ENCODE measurements around the gene FLNB.

The FLNB gene

GRCh38 chr3:57999417-58000115, 8.7 kb upstream of the FLNB start:
- TF ChIP-seq RAD21 (IDR thresholded peaks at IDR 0.05; ENCODE audit: low read depth) = no peak
- no peak for TF ChIP-seq CREB1 (IDR thresholded peaks at IDR 0.05; ENCODE audit: low read depth)
- no peak for TF ChIP-seq MAX (IDR thresholded peaks at IDR 0.05)
- no peak for TF ChIP-seq NFIC (IDR thresholded peaks at IDR 0.05)
- TF ChIP-seq EGR1 (IDR thresholded peaks at IDR 0.05) = no peak
- TF ChIP-seq TAF1 (IDR thresholded peaks at IDR 0.05; ENCODE audit: low read depth) = no peak
- TF ChIP-seq CEBPB (IDR thresholded peaks at IDR 0.05) = no peak
- TF ChIP-seq EP300 (IDR thresholded peaks at IDR 0.05; ENCODE audit: borderline replicate concordance) = no peak
- TF ChIP-seq TEAD4 (IDR thresholded peaks at IDR 0.05) = no peak
- no peak for TF ChIP-seq REST (IDR thresholded peaks at IDR 0.05; ENCODE audit: low read depth)
- no peak for TF ChIP-seq YY1 (IDR thresholded peaks at IDR 0.05; ENCODE audit: low read depth)
- TF ChIP-seq ZBTB7A (IDR thresholded peaks at IDR 0.05; ENCODE audit: low read depth) = no peak
- no peak for TF ChIP-seq TCF12 (IDR thresholded peaks at IDR 0.05; ENCODE audit: low read depth)
- TF ChIP-seq, protein P1, sequence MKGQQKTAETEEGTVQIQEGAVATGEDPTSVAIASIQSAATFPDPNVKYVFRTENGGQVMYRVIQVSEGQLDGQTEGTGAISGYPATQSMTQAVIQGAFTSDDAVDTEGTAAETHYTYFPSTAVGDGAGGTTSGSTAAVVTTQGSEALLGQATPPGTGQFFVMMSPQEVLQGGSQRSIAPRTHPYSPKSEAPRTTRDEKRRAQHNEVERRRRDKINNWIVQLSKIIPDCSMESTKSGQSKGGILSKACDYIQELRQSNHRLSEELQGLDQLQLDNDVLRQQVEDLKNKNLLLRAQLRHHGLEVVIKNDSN (IDR thresholded peaks at IDR 0.05) = no peak
- no peak for TF ChIP-seq FOXM1 (IDR thresholded peaks at IDR 0.05; ENCODE audit: borderline replicate concordance, low read depth)

GRCh38 chr3:58000306-58001085, 7.7 kb upstream of the FLNB start:
- TF ChIP-seq MAX (IDR thresholded peaks at IDR 0.05) (no peak), YY1 (IDR thresholded peaks at IDR 0.05; ENCODE audit: low read depth) (no peak), CREB1 (IDR thresholded peaks at IDR 0.05; ENCODE audit: low read depth) (no peak), TCF12 (IDR thresholded peaks at IDR 0.05; ENCODE audit: low read depth) (no peak), TEAD4 (IDR thresholded peaks at IDR 0.05) (no peak), NFIC (IDR thresholded peaks at IDR 0.05) (no peak), EGR1 (IDR thresholded peaks at IDR 0.05) (no peak), TAF1 (IDR thresholded peaks at IDR 0.05; ENCODE audit: low read depth) (no peak), CEBPB (IDR thresholded peaks at IDR 0.05) (no peak), EP300 (IDR thresholded peaks at IDR 0.05; ENCODE audit: borderline replicate concordance) (no peak), FOXM1 (IDR thresholded peaks at IDR 0.05; ENCODE audit: borderline replicate concordance, low read depth) (no peak), RAD21 (IDR thresholded peaks at IDR 0.05; ENCODE audit: low read depth) (no peak), REST (IDR thresholded peaks at IDR 0.05; ENCODE audit: low read depth) (no peak)
- TF ChIP-seq, protein P1 (IDR thresholded peaks at IDR 0.05) = no peak

DNA sequence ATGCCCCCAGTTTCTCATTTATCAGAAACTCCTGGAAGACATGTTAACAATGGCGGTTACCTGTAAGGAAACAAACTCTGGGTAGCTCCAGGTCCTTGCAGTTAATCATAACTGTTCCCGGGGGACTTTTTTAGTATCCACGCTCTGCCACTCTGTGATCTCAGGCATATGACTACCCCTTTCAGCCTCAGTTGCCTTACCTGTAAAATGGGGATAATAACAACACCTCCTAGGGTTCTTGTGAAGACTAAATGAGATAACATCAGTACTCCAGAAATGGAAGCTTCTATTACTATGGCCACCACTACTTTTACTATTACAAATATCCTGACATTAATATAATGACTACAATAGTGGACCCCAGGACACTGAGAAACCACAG, 7.1 kb upstream of the FLNB start:
- TF ChIP-seq ZBTB7A (IDR thresholded peaks at IDR 0.05; ENCODE audit: low read depth) = no peak
- TF ChIP-seq NFIC (IDR thresholded peaks at IDR 0.05) = no peak
- TF ChIP-seq FOXM1 (IDR thresholded peaks at IDR 0.05; ENCODE audit: borderline replicate concordance, low read depth) = no peak
- TF ChIP-seq TCF12 (IDR thresholded peaks at IDR 0.05; ENCODE audit: low read depth) = no peak
- TF ChIP-seq TEAD4 (IDR thresholded peaks at IDR 0.05) = no peak
- no peak for TF ChIP-seq MAX (IDR thresholded peaks at IDR 0.05)
- no peak for TF ChIP-seq EP300 (IDR thresholded peaks at IDR 0.05; ENCODE audit: borderline replicate concordance)
- no peak for TF ChIP-seq CREB1 (IDR thresholded peaks at IDR 0.05; ENCODE audit: low read depth)
- no peak for TF ChIP-seq TAF1 (IDR thresholded peaks at IDR 0.05; ENCODE audit: low read depth)
- no peak for TF ChIP-seq EGR1 (IDR thresholded peaks at IDR 0.05)
- no peak for TF ChIP-seq RAD21 (IDR thresholded peaks at IDR 0.05; ENCODE audit: low read depth)
- TF ChIP-seq CEBPB (IDR thresholded peaks at IDR 0.05) = no peak
- TF ChIP-seq REST (IDR thresholded peaks at IDR 0.05; ENCODE audit: low read depth) = no peak
- TF ChIP-seq, protein P1 (IDR thresholded peaks at IDR 0.05) = no peak
- no peak for TF ChIP-seq YY1 (IDR thresholded peaks at IDR 0.05; ENCODE audit: low read depth)

Data from Ishikawa (cell line).